Measurements from ENCODE around the gene GGT1.
"Not testable (repeated sequence)": the region's sequence is repeated elsewhere in the genome, so short reads cannot be mapped to it uniquely, and the experiment has no call there.

Gene GGT1

DNA sequence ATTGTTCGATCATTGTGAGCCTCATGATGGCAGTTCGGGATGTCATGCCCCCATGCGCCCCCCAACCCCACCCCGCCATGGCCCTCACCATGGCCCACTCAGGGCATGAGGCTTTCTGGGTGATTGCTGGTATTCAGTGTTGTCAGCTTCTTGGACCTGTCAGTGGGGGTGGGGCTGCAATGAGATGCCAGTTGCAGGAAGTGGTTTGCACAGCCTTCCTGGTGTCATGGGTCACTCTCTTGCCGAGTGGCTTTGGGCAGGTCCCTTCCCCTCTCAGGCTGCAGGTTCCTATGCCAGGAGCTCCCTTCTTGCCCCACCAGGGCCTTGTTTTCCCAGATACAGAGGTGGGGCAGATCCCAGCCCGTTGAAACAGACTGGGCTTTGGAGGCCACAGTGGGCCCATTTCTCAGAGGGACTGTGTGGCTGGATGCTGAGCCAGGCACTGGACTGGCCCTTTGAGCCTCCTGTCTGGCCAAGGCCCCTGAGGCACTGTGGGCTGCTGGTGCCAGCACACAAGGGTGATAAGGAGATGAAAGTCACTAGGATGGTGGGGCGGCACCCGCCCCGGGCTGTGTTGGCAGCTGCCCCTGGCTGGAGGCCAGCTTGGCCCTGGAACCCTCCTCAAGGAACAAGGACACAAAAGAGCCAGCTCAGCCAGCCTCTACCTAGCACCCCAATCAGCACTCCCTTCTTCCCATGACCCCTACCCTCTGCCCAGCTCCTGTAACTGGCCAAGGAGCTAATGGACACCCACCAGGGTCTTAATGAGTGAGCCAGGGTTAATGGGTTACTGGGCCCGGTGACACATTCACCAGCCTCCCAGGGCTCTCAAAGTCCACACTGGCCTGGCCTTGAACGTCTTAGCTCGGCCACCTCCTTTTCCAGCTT, 1.5 kb upstream of the GGT1 start:
- DNase-seq: peak; percentile 68 to 74
- no peak for TF ChIP-seq GATA1 (IDR thresholded peaks at IDR 0.05; ENCODE audit: low read depth, low read length)
- TF ChIP-seq POLR2A (IDR thresholded peaks at IDR 0.05; ENCODE audit: low read length): peak; percentile 60

DNA sequence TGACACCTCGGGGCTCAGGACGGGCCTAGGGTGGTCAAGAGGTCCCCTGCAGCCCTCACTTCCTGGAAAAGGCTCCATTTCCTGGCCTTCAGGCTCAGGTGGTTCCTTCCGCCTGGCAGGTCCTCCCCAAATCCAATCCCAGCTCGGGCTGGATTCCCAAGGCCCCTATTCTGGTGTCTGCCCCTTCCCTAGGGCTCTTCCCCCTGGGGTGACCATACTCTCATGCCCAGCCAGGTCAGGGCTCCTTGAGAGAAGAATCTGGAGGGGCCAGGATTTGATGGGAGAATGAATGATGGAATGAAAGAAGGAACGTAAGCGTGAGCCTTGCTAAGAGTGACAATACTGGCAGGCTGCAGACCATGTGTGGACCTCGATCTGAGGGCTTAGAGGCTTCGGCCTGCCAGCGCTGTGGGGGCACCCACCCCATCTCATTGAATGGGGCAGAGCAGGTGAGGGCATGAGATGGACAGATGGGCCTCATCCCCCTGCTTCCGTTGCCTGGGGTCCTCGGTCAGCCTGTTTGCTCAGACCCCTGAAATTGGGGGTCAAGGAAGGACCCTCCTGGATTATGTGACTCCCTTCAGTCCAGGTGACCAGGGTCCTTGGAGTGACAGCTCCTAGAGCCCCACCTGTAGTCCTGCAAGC, 766 bp upstream of the GGT1 start:
- not testable (repeated sequence) for DNase-seq

DNA sequence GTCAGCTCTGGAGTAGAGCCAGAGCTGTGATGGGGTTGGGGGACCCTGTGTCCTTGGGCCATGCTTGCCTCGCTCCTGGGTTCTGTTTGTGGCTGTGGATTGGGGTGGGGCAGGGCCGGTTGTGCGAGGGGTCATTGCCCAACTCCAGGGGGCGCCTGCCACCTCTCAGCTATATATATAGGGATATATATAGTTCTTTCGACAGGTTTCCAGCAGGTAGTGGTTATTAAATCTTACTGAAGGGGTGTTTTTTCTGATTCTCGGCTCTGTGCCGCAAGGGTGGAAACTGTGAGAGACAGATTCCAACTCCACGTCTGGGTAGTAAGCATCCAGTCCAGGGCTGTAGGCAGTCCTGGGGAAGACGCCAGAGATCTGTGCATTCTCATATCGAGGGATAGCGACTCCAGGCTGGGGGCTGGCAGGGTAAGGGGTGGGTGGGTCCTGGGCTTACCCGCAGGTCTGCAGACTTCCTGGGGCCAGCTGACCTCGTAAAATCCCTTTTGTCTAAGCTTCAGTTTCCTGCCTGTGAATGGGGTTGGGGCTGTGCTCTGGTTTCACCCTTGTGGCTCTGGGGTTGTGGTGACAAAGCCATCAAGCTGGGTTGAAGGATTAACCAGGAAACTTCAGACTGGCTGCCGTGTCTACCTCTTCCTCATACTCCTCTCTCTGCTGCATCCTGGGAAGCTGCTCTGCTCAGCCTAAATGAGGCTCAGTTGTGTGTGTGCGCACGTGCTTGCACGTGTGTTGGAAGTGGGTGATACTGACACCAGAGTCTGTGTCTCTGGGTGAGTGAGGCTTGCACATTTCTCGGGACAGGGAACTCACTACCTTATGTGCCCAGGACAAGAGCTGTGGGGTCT, 1.0 kb downstream of the GGT1 start:
- DNase-seq: peak in 1 of 2 experiments; percentile 20

DNA sequence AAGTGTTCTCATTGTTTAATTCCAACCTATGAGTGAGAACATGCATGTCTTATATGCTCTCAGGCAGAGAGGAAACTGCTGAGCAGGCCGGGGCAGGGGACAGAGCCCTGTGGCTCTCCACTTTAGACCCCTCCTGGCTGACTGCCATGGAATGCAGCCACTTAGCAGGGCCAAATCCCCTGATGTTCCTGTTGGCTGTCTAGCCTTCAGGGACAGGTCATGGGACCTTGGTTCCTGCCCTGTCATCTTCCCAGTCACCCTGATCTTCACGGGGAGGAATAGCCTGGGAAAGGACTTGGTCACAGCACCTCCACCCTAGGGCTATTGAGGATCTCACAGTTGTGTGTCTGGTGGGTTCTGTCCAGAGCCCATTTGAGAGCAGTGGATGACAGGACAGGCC, 3.3 kb downstream of the GGT1 start:
- peak in 1 of 2 experiments; percentile 35 for DNase-seq

DNA sequence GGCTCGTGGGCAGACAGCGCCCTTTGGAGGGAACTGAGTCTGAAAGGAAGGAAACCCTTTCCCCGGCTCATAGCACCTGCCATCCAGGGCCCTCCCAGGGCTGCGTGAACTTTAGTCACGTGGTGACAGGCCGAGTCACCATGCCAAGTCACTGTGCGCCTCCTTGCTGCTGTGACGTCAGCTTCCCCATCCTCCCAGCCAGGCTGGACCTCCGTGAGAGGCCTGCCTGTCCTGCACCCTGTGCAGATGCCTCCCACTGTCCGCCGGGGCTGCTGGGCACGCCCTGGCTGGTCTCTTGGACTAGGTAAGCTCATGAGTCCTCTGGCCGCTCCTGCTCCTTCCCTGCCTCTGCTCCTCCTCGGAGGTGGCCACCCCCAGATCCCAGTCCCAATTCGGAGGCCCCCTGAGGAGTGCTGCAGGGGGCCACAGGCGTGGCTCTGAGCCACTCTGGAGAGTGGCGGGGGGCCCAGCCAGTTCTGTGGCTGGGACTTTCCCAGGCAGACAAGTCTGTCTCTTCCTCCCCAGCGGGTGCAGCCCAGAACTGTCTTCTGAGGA, 4.5 kb downstream of the GGT1 start:
- peak; percentile 88 to 91 for DNase-seq
- TF ChIP-seq POLR2A (IDR thresholded peaks at IDR 0.05; ENCODE audit: low read length): peak; percentile 43

DNA sequence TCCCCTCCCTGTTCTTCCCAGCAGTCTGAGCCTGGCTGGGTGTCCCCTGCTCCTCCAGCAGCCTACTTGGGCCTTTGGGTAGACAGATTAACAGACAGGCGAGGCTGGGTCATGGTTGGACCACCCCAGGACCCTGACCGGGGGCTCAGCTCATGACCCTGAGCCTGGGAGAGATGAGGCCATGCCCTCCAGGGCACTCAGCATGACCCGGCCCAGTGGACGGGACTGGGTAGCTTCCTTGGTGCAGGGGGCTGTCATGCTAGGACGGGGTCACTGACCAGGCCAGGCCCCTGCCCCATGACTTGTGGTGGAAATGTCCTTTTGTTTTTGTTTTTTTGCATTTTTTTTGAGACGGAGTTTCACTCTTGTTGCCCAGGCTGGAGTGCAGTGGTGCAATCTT, 5.3 kb downstream of the GGT1 start:
- not testable (repeated sequence) for DNase-seq

DNA sequence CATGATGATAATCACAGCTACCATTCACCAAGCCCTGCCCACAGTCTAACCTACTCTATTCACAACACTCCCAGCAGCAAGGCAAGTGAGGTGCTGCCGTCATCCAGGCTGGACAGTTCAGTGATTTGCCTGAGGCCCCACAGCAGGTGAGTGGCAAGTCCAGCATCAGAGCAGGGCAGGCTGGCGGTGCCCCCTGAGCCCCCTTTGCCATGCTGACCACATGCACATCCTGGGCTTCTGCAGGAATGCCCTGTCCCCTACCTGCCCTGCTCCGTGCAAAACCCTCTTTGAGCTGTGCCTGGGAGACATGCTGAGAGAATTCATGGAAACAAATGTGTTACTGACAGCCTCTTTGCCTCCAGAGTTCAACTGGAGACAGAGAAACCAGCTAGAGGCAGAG, 6.9 kb downstream of the GGT1 start:
- not testable (repeated sequence) for DNase-seq

DNA sequence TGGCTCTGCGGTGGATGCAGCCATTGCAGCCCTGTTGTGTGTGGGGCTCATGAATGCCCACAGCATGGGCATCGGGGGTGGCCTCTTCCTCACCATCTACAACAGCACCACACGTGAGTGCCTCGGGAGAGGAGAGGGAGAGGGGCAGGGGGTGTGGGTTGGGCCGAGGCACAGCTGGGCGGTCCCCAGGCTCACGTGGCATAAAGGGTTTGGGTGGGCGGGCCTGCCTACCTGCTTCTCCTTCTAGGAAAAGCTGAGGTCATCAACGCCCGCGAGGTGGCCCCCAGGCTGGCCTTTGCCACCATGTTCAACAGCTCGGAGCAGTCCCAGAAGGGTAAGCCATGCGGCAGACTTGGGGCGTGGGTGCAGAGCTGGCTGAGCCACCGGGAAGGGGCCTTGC, 11.8 kb downstream of the GGT1 start:
- not testable (repeated sequence) for DNase-seq

DNA sequence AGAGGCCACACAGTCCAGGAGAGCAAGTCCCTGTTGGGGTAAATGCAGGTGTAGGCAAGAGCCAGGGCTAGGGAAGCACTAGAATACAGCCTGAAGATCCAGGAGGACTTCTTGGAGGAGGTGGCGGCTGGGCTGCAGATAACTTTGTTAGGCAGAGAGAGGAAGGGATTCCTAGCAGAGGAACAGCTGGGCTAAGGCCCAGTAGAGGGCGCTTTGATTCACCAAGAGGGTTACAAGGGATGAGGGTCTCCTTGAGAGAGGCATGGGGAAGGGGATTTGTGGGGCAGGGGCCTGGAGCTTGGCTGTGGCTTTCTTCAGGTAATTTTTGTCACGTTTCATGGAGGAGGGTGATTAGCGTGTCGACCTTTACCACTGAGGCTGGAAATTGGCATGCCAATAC, 18.3 kb downstream of the GGT1 start:
- not testable (repeated sequence) for DNase-seq

DNA sequence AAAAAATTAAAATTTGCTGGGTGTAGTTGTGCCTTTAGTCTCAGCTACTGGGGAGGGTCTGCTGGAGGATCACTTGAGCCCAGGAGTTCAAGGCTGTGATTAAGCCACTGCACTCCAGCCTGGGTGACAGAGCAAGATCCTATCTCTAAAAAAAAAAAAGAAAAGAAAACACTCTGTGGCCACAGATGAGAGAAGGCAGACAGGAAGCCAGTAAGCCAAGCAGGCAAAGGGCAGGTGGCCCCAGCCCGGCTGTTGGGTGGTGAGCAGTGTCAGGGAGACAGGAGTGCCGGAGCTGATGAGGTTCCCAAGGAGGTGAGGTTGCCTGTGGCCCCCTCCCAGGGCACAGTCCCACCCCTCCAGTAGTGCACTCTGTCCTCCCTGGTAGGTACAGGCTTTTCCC, 19.6 kb downstream of the GGT1 start:
- not testable (repeated sequence) for DNase-seq

DNA sequence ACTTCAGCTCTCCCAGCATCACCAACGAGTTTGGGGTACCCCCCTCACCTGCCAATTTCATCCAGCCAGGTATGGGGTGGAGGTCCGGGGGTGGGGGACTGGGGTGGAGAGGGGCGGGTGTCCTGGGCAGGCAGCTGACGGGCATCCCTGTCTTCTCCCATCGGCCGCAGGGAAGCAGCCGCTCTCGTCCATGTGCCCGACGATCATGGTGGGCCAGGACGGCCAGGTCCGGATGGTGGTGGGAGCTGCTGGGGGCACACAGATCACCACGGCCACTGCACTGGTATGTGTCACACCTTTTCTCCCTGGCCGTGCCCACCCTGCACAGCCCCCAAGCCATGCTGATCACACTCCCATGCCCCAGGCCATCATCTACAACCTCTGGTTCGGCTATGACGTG, 24.9 kb downstream of the GGT1 start:
- not testable (repeated sequence) for DNase-seq

DNA sequence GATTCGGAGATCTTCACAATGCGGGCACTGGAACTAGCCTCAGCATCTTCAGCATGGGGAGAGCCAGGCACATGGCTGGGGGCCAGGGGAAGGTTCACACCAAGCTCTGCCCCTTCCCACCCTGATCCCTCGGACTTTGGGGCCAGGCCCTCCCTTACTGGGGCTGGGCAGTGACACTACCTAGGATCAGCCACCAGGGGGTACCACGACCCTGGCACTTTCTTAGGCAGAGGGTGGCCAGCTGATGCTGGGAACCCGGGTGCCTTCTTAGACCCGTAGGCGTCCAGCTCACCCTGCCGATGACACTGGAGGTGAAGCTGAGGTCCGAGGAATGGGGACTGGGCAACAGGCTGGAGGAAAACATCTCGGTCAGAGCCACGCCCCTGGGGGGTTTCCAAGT, 26.1 kb downstream of the GGT1 start:
- peak; percentile 40 to 46 for DNase-seq

DNA sequence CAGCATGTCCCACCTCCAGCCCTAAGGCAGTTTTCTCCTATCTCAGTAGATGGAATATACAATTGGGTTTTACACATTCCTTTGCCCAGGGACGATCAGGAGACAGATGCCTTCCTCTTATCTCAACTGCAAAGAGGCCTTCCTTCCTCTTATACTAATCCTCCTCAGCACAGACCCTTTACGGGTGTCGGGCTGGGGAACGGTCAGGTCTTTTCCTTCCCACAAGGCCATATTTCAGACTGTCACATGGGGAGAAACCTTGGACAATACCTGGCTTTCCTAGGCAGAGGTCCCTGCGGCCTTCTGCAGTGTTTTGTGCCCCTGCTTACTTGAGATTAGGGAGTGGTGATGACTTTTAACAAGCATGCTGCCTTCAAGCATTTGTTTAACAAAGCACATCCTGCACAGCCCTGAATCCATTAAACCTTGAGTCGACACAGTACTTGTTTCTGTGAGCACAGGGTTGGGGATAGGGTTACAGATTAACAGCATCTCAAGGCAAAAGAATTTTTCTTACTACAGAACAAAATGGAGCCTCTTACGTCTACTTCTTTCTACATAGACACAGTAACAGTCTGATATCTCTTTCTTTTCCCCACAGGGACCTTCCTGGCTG, 27.9 kb downstream of the GGT1 start:
- DNase-seq: peak; percentile 9 to 10

DNA sequence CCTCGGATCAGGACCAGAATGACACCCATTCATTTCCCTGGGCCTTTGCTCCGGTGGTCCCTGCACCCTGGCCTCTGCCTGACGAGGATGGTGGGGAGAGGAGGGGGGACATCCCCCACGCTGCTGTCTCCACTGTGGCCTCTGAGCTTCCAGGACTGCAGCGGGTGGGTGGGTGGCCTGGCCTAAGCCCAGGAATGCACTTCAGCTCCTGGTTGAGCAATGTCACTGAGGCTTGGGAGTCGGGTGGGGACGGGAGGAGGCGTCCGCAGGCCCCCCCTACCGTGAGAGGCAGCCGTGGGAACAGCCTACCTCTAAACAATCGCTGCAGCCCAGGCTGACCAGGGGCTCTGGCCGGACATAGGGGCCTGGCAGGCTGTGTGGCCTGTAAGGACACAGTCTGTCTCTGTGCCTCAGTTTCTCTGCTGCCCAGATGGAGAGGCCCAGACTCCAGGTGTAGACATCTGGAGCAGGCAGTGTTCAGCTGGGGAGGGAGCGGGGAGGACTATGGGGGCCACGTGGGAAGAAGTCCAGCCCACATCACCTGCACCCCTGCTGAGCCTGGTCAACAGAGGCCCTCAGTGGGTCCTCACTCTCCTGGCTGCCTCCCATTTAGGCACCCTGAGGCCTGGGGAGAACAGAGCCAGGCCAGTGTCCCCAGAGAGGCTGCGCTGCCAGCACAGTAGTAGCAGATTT, 28.6 kb downstream of the GGT1 start:
- not testable (repeated sequence) for DNase-seq

DNA sequence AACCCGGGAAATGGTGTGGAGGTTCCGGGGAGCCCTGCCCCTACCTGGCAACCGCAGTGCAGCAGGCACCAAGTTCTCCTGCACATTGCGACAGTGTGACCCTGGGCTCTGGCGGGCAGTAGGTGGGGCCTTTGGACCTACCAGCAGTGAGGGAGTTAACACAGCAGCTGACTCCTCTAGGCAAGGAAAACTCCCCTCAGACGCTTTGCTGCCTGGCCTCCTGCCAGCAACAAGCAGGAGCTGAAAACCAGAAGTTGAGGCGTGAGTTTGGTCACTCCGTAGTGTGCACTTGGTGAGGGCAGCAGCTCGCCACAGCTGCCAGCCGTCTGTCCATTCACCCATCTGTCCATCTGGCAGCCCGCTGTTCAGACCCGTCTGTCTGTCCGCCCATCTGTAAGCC, 29.6 kb downstream of the GGT1 start:
- peak; percentile 42 to 52 for DNase-seq

DNA sequence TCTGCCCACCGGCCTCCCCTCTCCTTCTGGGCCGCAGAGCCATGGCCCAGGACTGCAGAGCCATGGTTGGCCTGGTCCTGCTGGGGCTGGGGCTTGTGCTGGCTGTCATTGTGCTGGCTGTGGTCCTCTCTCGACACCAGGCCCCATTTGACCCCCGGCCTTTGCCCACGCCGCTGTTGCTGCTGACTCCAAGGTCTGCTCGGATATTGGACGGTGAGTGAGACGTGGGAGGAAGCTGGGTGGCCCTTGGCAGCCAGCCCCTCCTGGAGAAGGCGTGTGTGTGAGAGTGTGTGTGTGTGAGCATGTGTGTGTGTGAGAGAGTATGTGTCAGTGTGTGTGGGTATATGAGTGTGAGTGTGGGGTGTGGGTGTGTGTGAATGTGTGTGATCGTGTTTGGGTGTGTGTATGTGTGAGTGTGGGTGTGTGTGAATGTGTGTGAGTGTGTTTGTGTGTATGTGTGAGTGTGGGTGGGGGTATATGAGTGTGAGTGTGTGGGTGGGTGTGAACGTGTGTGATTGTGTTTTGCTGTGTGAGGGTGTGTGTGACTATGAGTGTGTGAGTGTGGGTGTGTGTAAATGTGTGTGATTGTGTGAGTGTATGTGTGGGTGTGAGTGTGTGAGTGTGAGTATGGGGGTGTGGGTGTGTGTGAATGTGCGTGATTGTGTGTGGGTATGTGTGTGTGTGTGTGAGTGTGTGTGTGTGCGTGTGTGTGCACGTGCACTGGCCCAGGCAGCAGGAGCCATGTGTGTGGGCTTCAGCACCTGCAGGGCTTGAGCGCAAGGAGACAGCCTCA, 30.4 kb downstream of the GGT1 start:
- DNase-seq: peak; percentile 4 to 29

DNA sequence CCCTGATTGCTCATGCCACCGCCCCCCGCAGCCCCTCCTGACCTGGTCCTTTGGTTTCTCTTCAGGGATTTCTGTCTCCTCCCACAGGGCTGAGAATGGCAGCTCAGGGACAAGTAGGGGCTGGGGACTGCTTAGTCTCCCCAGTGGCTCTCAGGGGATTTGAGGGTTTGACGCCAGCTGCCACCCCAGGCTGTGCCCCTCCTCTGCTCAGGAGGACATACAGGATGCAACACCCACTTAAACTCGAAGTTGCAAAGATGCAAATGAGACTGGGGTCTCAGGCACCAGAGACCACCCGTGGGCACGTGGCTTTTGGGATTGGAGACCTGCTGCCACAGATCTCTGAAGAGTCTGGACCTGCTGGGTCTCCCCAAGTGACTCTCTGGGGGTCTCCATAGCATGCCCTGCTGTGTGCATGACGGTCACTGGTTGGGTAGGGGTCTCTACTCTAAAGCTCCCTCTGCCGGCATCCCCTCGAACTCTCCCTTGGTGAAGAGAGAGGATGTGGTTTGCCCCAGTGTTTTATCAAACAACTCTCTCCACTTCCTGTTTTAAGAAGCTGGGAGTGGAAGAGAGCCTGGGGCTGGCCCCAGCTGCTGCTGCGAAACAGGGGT, 31.9 kb downstream of the GGT1 start:
- not testable (repeated sequence) for DNase-seq

DNA sequence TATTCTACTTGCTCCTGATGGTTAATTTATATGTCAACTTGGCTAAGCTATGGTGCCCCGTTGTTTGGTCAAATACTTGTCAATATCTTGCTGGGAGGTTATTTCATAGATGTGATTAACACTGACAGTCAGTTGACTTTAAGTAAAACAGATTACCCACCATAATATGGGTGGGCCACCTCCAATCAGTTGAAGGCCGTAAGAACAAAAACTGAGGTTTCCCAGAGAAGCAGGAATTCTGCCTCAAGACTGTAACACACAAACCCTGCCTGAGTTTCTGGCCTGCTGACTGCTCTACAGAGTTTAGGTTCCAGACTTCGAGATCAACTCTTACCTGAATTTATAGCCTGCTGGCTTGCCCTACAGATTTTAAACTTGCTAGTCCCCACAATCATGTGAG, 33.5 kb downstream of the GGT1 start:
- not testable (repeated sequence) for DNase-seq

DNA sequence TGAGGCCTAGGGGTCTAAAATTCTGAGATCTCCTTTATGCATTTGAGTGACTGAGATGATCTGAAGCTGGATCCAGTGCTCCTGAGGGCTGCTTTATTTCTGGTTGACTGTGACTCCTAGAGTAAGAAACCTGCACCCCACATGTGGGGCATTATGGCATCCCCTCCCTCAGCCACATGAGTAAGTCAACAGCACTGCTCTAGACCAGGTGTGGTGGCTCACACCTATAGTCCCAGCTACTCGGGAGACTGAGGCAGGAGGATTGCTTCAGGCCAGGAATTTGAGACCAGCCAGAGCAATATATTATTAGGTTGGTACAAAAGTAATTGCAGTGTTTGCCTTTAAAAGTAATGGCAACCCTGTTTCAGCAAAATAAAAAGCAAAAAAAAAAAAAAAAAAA, 39.3 kb downstream of the GGT1 start:
- not testable (repeated sequence) for DNase-seq

DNA sequence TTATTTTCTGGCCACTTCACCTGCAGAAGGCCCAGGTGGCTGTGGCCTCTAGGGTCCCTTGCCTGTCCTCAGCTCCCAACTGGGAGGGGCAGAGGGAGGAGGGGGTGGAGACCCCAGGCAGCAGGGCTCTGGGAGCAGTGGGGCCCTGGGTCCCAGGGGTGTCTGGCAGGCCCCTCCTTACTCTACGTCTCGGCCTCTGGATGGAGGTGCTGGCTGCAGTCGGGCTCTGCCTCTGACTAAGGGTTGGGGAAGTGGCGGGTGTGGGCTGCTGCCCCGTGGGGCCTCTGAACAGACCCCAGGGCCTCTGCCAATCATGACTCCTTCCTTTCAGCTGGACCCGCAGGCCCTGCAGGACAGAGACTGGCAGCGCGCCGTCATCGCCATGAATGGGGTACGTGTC, 41.4 kb downstream of the GGT1 start:
- not testable (repeated sequence) for DNase-seq

All from erythroblast (primary cell).